ENCODE results near the gene FBXW12. TPM values are rescaled to one million over a fixed set of nuclear protein-coding genes. Genes with fewer than 3 reads are reported as not detected.

The FBXW12 gene
- total RNA-seq, 1 experiment from 2014 or later: not detected

- H3K4me3 Mint-ChIP-seq (ENCODE audit: low read depth, unreplicated experiment): no peak overlapping the region
- no peak for DNase-seq
- TF ChIP-seq, protein P1, sequence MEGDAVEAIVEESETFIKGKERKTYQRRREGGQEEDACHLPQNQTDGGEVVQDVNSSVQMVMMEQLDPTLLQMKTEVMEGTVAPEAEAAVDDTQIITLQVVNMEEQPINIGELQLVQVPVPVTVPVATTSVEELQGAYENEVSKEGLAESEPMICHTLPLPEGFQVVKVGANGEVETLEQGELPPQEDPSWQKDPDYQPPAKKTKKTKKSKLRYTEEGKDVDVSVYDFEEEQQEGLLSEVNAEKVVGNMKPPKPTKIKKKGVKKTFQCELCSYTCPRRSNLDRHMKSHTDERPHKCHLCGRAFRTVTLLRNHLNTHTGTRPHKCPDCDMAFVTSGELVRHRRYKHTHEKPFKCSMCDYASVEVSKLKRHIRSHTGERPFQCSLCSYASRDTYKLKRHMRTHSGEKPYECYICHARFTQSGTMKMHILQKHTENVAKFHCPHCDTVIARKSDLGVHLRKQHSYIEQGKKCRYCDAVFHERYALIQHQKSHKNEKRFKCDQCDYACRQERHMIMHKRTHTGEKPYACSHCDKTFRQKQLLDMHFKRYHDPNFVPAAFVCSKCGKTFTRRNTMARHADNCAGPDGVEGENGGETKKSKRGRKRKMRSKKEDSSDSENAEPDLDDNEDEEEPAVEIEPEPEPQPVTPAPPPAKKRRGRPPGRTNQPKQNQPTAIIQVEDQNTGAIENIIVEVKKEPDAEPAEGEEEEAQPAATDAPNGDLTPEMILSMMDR (IDR thresholded peaks at IDR 0.05; ENCODE audit: unreplicated experiment): no peak
- no peaks in the 10 kb centered on the region for H3K4me1 Mint-ChIP-seq (ENCODE audit: low read depth, unreplicated experiment)
- H3K9me3 Mint-ChIP-seq (ENCODE audit: low read depth, unreplicated experiment): no peaks in the 10 kb centered on the region
- H3K27ac Mint-ChIP-seq (ENCODE audit: unreplicated experiment): no peak overlapping the region
- H3K27me3 Mint-ChIP-seq (ENCODE audit: unreplicated experiment): peaks cover 2% of the 10 kb centered on the region
- no peaks in the 10 kb centered on the region for H3K36me3 Mint-ChIP-seq (ENCODE audit: insufficient read depth, unreplicated experiment)
- CTCF ChIA-PET: interaction anchor here (0.6 kb wide), 1 partner anchor 151 kb away, joined by 3 read pairs; no protein-coding TSS in a partner anchor
- intact Hi-C loops (cut with micrococcal nuclease; ENCODE audit: unreplicated experiment): no loop called here
- no TSS peak for BruUV-seq (replicated peaks)
Observed at GRCh38 chr3:48370333-48370713, 1.7 kb upstream of the FBXW12 start.

GRCh38 chr3:48372377-48372770 is 355 bp downstream of the FBXW12 start:
- no peaks in the 10 kb centered on the region for H3K36me3 Mint-ChIP-seq (ENCODE audit: insufficient read depth, unreplicated experiment)
- H3K9me3 Mint-ChIP-seq (ENCODE audit: low read depth, unreplicated experiment): no peaks in the 10 kb centered on the region
- no peaks in the 10 kb centered on the region for H3K4me1 Mint-ChIP-seq (ENCODE audit: low read depth, unreplicated experiment)
- BruUV-seq (replicated peaks): no TSS peak
- no peak overlapping the region for H3K27ac Mint-ChIP-seq (ENCODE audit: unreplicated experiment)
- no peak overlapping the region for H3K4me3 Mint-ChIP-seq (ENCODE audit: low read depth, unreplicated experiment)
- intact Hi-C loops (cut with micrococcal nuclease; ENCODE audit: unreplicated experiment): no loop called here
- no peak for DNase-seq
- H3K27me3 Mint-ChIP-seq (ENCODE audit: unreplicated experiment): peaks cover 6% of the 10 kb centered on the region
- TF ChIP-seq, protein P1 (IDR thresholded peaks at IDR 0.05; ENCODE audit: unreplicated experiment): no peak
- CTCF ChIA-PET: no interaction called here

GRCh38 chr3:48372862-48373435 is 930 bp downstream of the FBXW12 start:
- TF ChIP-seq, protein P1 (IDR thresholded peaks at IDR 0.05; ENCODE audit: unreplicated experiment): no peak
- H3K36me3 Mint-ChIP-seq (ENCODE audit: insufficient read depth, unreplicated experiment): no peaks in the 10 kb centered on the region
- no TSS peak for BruUV-seq (replicated peaks)
- CTCF ChIA-PET: no interaction called here
- intact Hi-C loops (cut with micrococcal nuclease; ENCODE audit: unreplicated experiment): no loop called here
- peaks cover 12% of the 10 kb centered on the region for H3K27me3 Mint-ChIP-seq (ENCODE audit: unreplicated experiment)
- no peak overlapping the region for H3K27ac Mint-ChIP-seq (ENCODE audit: unreplicated experiment)
- H3K4me3 Mint-ChIP-seq (ENCODE audit: low read depth, unreplicated experiment): no peak overlapping the region
- H3K9me3 Mint-ChIP-seq (ENCODE audit: low read depth, unreplicated experiment): no peaks in the 10 kb centered on the region
- DNase-seq: no peak
- H3K4me1 Mint-ChIP-seq (ENCODE audit: low read depth, unreplicated experiment): no peaks in the 10 kb centered on the region

- TF ChIP-seq, protein P1 (IDR thresholded peaks at IDR 0.05; ENCODE audit: unreplicated experiment): no peak
- Mint-ChIP-seq H3K27me3 (ENCODE audit: unreplicated experiment) (peaks cover 39% of the 10 kb centered on the region), H3K4me1 (ENCODE audit: low read depth, unreplicated experiment) (no peaks in the 10 kb centered on the region), H3K9me3 (ENCODE audit: low read depth, unreplicated experiment) (no peaks in the 10 kb centered on the region), H3K4me3 (ENCODE audit: low read depth, unreplicated experiment) (no peak overlapping the region), H3K27ac (ENCODE audit: unreplicated experiment) (no peak overlapping the region), H3K36me3 (ENCODE audit: insufficient read depth, unreplicated experiment) (no peaks in the 10 kb centered on the region)
- CTCF ChIA-PET: no interaction called here
- DNase-seq: no peak
- BruUV-seq (replicated peaks): no TSS peak
- intact Hi-C loops (cut with micrococcal nuclease; ENCODE audit: unreplicated experiment): loop anchor here (10.0 kb wide), 1 partner anchor 113 kb away; no protein-coding TSS in a partner anchor
Observed at GRCh38 chr3:48387634-48388033, 15.6 kb downstream of the FBXW12 start.

Data from Calu3 (cell line).